ENCODE data around the gene LHFPL2. TPM values are rescaled to one million over a fixed set of nuclear protein-coding genes. Genes with fewer than 3 reads are reported as not detected.
A peak's percentile ranks its signal among the peaks of the same experiment; 100 is the strongest.

Gene LHFPL2
- total RNA-seq, 1 donor from 2014 or later: 42.1 TPM

- peaks cover 17% of the 10 kb centered on the region for H3K4me1 Mint-ChIP-seq
- H3K9me3 Mint-ChIP-seq: no peaks in the 10 kb centered on the region
- TF ChIP-seq, protein P1, sequence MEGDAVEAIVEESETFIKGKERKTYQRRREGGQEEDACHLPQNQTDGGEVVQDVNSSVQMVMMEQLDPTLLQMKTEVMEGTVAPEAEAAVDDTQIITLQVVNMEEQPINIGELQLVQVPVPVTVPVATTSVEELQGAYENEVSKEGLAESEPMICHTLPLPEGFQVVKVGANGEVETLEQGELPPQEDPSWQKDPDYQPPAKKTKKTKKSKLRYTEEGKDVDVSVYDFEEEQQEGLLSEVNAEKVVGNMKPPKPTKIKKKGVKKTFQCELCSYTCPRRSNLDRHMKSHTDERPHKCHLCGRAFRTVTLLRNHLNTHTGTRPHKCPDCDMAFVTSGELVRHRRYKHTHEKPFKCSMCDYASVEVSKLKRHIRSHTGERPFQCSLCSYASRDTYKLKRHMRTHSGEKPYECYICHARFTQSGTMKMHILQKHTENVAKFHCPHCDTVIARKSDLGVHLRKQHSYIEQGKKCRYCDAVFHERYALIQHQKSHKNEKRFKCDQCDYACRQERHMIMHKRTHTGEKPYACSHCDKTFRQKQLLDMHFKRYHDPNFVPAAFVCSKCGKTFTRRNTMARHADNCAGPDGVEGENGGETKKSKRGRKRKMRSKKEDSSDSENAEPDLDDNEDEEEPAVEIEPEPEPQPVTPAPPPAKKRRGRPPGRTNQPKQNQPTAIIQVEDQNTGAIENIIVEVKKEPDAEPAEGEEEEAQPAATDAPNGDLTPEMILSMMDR (IDR thresholded peaks at IDR 0.05; ENCODE audit: unreplicated experiment): no peak
- H3K4me3 Mint-ChIP-seq: no peak overlapping the region
- no peaks in the 10 kb centered on the region for H3K27me3 Mint-ChIP-seq (ENCODE audit: low read depth)
- no peak for DNase-seq (ENCODE audit: low spot score in 2 of 2, unreplicated experiment in 2 of 2)
- H3K36me3 Mint-ChIP-seq: peaks cover 25% of the 10 kb centered on the region
- peak overlapping the region; percentile 3 for H3K27ac Mint-ChIP-seq
Observed at GRCh38 chr5:78492650-78493049, 155.9 kb downstream of the LHFPL2 start.

DNA sequence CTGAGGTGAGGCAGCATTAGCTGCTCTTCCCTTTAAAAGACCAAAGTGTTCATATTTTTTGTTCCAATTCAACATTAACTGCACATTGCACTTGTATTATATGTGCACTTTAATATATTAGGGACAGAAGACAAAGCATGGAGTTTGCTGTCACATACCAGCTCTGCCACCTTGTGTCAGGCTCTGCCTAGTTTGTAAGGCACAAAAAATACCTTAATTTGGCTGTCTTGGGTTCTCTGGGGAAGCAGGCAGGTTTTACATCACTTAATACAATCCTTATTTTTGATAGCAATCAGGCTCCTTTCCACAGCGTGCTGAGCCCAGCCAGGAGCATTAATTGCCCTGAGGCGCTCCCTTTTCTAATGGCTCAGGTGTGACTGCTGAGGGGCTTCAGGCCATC is 156.3 kb downstream of the LHFPL2 start:
- no peak for DNase-seq (ENCODE audit: low spot score in 2 of 2, unreplicated experiment in 2 of 2)
- peaks cover 17% of the 10 kb centered on the region for H3K4me1 Mint-ChIP-seq
- no peak overlapping the region for H3K4me3 Mint-ChIP-seq
- H3K27me3 Mint-ChIP-seq (ENCODE audit: low read depth): no peaks in the 10 kb centered on the region
- TF ChIP-seq, protein P1 (IDR thresholded peaks at IDR 0.05; ENCODE audit: unreplicated experiment): no peak
- no peaks in the 10 kb centered on the region for H3K9me3 Mint-ChIP-seq
- H3K36me3 Mint-ChIP-seq: peaks cover 28% of the 10 kb centered on the region
- peak overlapping the region; percentile 3 for H3K27ac Mint-ChIP-seq

- H3K4me3 Mint-ChIP-seq: no peak overlapping the region
- H3K4me1 Mint-ChIP-seq: peaks cover 8% of the 10 kb centered on the region
- H3K9me3 Mint-ChIP-seq: no peaks in the 10 kb centered on the region
- DNase-seq (ENCODE audit: low spot score in 2 of 2, unreplicated experiment in 2 of 2): no peak
- no peak overlapping the region for H3K27ac Mint-ChIP-seq
- H3K36me3 Mint-ChIP-seq: peaks cover 28% of the 10 kb centered on the region
- H3K27me3 Mint-ChIP-seq (ENCODE audit: low read depth): no peaks in the 10 kb centered on the region
- TF ChIP-seq, protein P1 (IDR thresholded peaks at IDR 0.05; ENCODE audit: unreplicated experiment): no peak
Observed at GRCh38 chr5:78490709-78491485, 157.7 kb downstream of the LHFPL2 start.

DNA sequence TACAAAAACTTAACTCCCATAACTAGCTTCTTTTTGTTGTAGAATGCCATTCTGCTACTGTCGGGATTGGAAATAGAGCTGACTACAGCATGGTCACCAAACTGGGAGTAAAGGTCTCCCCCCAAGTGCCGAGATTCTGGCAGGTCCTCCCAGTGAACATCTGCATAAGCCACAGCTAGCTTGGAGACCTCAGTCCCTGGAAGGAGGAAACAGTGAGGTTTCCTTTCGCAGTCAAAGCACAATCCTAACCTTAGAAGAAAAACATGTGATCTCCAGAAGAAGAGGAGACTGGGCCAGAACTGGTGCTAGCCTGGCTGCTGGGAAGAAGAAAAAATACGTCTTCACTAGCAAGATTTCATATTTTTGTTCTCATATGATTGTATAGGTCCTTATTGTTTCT is 160.7 kb downstream of the LHFPL2 start:
- H3K4me1 Mint-ChIP-seq: peaks cover 10% of the 10 kb centered on the region

DNA sequence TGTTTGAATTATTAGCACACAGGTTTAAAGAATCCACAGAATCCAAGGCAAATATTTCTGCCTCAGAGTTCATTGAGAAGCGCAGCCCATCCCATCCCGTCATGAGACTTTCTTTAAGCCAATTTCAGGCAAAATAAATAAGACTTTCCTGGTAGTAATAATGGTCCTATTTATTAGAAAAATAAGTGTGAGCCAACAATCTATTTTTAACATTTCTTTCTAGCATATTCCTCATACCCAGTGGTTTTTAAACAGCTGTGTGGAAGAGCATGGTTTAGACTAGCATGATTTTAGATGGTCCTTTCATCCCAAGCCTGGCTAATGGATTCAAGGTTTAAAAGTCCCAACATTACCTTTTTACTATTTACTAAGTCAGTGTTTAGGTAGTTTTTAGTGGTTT is 162.4 kb downstream of the LHFPL2 start:
- DNase-seq (ENCODE audit: low spot score in 2 of 2, unreplicated experiment in 2 of 2): no peak
- H3K4me1 Mint-ChIP-seq: peaks cover 10% of the 10 kb centered on the region
- H3K4me3 Mint-ChIP-seq: no peak overlapping the region
- TF ChIP-seq, protein P1 (IDR thresholded peaks at IDR 0.05; ENCODE audit: unreplicated experiment): no peak
- H3K27me3 Mint-ChIP-seq (ENCODE audit: low read depth): no peaks in the 10 kb centered on the region
- H3K27ac Mint-ChIP-seq: no peak overlapping the region
- no peaks in the 10 kb centered on the region for H3K9me3 Mint-ChIP-seq
- peaks cover 37% of the 10 kb centered on the region for H3K36me3 Mint-ChIP-seq

More for the DNA sequence above, 160.7 kb downstream of the LHFPL2 start:
- H3K27ac Mint-ChIP-seq: no peak overlapping the region
- TF ChIP-seq, protein P1 (IDR thresholded peaks at IDR 0.05; ENCODE audit: unreplicated experiment): no peak
- H3K9me3 Mint-ChIP-seq: no peaks in the 10 kb centered on the region
- H3K27me3 Mint-ChIP-seq (ENCODE audit: low read depth): no peaks in the 10 kb centered on the region
- no peak overlapping the region for H3K4me3 Mint-ChIP-seq
- peaks cover 32% of the 10 kb centered on the region for H3K36me3 Mint-ChIP-seq
- DNase-seq (ENCODE audit: low spot score in 2 of 2, unreplicated experiment in 2 of 2): no peak

Data from mesothelial cell of epicardium (in vitro differentiated cells).